ENCODE results near the gene ALPK1.

DNA sequence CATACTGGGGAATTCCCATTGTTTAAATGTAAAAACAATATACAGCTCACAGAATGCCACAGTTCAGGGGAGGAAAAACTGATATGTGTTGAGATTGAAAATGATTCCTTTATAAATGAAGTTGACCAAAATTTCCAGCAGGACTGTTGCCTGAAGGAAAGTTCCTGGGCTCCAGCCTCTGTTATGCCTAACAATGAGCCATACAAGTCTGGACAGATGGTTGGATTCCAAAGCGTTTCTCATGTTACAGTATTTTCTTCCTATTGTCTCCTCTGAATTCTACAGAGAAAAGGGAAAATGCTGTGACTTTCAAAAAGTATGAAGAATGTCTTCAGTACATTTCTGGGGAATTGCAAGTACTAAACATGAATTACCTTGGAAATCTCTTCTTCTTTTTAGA lies 73.3 kb downstream of the ALPK1 start:
- TF ChIP-seq, protein P1, sequence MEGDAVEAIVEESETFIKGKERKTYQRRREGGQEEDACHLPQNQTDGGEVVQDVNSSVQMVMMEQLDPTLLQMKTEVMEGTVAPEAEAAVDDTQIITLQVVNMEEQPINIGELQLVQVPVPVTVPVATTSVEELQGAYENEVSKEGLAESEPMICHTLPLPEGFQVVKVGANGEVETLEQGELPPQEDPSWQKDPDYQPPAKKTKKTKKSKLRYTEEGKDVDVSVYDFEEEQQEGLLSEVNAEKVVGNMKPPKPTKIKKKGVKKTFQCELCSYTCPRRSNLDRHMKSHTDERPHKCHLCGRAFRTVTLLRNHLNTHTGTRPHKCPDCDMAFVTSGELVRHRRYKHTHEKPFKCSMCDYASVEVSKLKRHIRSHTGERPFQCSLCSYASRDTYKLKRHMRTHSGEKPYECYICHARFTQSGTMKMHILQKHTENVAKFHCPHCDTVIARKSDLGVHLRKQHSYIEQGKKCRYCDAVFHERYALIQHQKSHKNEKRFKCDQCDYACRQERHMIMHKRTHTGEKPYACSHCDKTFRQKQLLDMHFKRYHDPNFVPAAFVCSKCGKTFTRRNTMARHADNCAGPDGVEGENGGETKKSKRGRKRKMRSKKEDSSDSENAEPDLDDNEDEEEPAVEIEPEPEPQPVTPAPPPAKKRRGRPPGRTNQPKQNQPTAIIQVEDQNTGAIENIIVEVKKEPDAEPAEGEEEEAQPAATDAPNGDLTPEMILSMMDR (IDR thresholded peaks at IDR 0.05 in 4 of 5, conservative IDR thresholded peaks at IDR 0.05 in 1 of 5) = no peak
- TF ChIP-seq POLR2A (IDR thresholded peaks at IDR 0.05) = no peak

All from gastrocnemius medialis (tissue), 4 donors.